ENCODE data around the gene MOCS3.

DNA sequence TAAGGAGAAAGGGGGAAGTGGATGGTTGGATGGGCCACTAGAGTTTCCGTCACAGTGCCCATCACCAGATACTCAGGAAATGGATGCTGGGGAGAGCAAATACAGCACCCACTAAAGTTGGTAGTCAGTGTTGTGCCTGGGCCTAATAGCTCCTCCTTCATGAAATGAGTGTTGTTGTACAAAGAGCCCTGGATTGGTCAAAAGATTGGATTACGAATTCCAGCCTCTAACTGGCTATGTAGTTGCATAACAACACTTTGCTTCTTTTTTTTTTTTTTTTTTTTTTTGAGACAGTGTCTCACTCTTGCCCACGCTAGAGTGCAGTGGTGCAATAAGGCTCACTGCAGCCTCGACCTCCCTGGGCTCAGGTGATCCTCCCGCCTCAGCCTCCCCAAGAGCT, 36.9 kb downstream of the MOCS3 start:
- TF ChIP-seq SIN3A (IDR thresholded peaks at IDR 0.05; ENCODE audit: borderline replicate concordance, insufficient read depth, low read length): no peak
- no peak for TF ChIP-seq POLR2AphosphoS5 (IDR thresholded peaks at IDR 0.05; ENCODE audit: low read depth, low read length)

Data from PFSK-1 (cell line).